ENCODE measurements around the gene FAM222A.

The FAM222A gene

DNA sequence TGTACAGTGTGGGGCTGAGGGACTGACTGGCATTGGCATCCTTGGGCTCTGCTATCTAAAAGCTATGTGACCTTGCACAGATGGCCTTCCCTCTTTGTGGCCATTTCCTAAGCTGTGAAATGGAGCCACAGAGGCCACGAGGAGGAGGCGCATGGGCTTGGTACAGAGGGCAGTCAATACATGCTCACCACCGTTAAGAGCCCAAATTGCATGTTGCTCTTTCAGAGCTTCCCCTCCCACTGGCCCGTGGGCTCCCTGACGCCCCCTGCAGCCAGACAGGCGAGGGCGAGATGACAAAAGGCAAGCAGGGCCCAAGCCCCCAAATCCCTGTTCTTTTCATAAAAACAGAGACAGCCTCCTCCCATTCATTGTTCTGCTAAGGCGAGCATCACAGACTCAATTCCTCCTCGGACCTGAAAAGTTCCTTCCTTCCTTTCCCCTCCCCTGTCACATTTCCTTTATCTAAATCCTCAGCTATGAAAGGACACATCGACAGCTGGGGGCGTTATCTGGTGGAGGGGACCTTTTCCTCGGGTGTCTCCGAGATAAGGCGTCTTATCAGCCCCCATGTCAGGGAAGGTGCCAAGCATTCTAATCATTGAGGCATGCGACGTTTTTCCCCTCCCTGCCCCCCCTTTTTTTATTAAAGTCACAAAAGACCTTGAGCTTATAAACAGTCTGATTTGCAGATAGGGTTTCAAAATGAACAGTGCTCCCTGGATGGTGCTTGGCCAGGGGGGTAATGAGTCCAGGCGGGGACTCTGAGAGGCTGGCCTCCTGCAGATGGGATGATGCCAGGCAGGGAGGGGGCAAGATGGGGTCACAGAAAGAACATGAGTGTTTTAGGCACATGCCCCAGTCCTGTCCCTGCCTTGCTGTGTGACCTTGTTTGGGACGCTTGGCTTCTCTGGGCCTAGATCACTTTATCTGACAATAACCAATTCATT is 26.4 kb downstream of the FAM222A start:
- DNase-seq = no peak

DNA sequence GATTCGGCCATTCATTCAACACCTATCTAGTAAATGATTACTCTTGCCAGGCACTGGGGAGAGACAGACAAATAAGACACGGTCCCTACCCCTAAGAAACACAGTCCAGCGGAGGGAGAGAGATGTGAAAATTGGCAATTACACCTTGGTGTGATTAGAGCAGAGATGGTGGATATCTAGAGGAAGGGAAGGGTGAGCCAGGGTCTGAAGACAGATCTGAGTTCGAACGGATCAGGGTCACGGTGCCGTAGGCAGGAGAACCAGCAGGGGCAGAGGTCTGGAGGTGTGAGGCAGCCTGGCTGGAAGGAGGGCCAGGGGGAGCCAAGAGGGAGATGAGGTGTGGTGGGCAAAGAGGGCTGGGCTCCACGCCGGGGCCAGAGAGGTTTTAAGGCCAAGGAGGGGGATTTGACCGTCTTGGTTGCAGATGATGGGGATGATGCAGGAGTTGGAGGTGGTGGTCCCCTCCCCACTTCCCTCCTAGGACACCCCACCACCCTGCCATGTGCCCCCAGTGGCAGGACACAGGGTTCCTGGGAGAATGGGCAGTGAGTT is 27.1 kb downstream of the FAM222A start:
- DNase-seq = no peak

DNA sequence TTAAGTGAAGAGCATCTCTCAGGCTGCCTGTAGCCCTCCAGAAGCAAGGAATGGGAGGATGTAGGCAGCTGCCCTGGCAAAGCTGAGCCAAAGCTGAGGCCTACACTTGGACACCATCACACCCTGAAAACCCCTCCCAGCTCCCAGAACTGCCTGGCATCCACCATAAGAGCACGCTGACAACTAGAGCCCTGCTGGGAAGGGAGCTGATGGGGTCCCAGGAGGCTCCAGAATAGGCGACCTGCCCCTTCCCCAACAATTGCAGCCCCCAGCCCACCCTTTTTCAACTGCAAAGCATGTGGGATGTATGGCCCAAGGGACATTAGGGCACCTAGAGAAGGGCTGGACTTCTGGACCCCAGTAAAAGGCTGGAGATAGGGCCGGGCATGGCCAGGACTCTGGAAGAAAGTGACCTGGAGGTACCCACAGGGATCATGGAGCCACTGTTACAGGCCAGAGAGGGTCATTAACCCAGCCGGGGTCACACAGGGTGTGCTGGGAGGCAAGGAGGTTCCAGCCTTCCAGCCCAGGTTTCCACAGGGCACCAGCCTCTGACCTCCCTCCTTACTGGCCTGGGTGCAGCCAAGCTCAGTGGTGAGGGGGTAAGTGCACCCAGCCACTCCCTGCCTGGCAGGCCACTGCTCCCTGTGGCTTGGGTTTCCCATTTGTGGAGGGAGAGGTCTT is 27.8 kb downstream of the FAM222A start:
- no peak for DNase-seq

DNA sequence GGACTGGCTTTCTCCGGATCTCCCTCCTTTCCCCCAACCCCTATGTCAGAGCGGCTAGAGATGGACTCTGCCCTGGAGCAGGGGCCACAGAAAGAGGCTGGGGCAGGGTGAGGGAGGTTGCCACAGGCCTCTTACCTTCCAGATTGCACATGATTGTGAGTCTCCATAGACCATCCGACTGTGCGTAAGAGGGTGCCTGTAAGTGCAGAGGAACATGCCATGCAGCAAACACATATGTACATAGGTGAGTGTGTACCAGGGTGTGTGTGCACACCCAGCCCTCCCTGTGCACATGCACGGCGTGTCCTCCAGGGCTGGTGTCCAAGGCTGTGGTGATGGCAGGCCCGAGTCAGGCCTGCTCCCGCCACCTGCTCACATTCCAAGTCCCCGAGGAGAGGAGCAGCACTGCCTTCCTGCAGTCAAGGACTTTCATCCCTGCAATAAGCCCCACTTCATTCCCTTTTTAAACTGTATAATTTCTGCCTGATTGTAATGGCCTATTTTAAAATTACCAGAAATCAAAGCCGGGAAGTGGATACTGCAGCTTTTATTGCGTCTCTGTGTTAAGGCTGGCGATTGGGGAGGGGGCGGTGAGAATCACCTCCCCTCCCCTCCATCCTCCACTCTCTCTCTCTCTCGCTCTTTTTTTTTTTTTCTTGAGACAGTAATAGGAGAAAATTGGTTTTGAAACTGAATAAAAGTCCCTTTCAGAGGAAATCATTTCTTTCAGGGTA is 28.5 kb downstream of the FAM222A start:
- no peak for DNase-seq

DNA sequence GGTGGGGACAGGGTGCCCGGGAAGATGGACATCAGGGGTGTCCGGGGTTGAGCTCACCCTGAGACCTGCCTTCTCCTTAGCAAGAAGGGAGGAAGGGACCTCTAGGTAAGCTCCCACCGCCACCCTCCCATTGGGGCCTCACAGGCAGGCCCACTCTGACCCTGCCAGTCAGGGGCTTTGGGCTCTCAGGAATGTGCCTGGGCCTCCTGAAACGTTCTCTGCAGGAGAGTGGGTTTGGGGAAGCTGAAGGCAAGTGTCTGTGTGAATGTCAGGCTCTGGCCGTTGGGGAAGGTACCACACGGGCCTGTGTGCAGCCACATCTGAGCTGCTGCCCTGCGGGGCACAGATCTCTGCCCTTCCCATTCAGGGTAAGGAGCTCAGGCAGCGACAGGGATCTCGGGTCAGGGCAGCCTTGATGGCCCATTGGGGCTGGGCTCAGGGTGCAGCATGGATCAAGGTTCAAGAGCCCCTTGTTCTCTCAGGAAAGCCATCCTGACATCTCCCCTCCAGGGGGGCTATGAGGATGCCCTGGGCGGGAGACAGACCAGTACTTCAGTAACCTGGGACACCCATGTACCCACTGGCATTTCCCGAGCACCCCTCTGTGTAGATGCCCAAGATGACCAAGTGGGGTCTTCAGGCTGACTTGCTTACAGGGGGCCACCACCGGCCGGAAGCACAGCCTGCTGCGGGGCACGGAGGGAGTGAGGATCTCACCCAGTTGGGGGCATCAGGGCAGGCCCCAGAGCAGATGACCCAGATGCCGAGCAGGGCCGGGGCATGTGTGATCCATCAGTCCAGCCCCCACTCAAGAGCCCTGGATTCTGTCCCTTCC is 29.7 kb downstream of the FAM222A start:
- no peak for DNase-seq

DNA sequence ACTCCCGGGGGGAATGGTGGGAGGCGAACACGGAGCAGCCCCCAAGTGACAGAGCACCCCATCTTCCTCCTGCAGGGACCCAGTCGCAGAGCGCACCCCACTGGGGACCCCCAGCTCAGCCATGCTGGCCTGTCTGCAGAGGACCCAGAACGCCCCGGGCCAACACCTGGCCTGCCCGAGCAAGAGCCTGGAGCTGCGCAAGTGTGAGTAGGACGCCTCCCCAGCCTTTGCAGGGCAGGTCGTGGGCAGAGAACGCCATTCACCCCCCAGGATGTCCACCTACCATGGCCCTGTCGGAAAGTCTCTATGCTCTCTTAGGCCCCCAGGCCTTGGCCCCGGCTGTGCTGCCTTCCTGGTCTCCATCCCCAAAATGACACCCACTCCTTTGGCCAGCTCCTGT is 30.4 kb downstream of the FAM222A start:
- no peak for DNase-seq

DNA sequence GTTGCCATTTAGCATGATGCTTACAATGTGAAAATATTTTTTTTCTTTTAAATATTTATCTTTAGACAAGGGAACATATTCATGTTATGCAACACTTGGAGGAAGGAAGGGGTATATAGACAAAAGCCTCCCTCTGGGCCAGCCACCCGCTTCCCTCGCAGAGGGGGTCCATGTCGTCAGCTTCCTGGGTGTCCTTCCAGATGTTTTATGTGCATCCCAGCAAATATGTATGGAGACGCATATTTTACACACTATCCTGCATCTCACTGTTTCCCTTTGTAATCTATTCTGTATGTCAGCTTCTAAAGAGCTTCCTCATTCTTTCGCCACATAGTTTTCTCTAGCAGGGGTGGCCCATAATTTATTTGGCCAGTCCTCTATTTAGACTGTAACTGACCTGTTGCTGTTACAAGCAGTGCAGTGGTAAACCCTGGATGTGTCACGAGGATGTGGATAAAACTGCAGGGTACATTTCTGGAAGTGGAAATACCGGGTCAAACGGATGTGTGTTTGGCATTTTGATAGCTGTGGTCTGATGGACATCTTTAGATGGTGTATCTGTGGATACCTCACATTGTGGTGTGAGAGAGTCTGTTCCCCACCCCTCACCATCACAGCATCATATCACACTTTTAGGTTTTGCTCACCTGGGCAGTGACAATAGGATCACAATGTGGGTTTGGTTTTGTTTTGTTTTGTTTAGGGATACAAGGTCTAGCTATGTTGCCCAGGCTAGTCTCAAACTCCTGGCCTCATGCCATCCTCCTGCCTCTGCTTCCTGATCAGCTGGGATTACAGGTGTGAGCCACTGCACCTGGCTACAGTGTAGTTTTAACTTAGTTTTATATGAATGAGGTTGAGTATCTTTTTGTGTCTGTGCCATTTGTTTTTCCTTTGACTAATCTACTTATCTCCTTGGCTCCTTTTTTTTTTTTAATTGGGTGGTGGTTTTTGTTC is 31.6 kb downstream of the FAM222A start:
- no peak for DNase-seq

DNA sequence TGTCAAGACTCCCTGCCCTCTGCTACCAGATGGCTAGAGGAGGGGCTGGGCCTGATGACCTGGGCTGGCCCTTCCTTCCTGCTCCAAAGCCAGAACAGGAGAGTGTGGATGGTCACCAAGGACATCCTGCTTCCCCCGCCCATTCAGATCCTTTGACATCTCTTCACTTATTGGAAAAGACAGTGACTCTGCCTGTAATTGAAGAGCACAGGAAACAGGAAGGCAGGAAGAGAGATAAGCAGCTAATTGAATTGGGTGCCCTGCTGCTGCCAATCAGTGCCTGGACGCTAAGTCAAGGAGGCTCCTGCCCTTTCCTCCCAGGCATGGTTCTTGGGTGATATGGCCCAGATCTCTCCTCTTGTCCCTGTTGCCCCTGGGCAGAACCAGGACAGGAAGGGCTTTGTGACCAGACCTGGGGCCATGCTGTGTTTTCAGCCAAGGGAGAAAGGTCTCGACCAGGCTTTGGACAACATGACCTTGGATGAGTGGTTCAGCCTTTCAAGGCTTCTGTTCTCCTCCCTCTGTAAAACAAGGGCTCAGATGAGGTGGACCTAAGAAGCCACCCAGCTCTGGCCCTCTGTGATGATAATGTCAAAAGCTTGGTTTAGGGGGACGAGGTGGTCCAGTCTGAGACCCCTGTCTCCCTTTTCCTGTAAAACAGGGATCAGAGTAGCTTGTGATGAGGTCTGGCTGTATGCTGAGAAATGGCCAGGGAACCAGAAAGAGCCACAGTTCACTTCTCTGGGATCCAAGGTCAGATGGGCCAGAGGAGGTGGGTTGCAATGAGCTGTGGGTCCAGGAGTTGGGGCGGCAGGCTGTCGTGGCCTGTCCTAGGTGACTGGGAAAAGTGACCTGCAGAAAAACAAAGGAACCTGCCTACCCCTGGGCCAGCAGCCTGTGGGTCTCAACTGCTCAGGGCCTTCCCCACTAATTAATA is 38.8 kb downstream of the FAM222A start:
- DNase-seq = no peak

DNA sequence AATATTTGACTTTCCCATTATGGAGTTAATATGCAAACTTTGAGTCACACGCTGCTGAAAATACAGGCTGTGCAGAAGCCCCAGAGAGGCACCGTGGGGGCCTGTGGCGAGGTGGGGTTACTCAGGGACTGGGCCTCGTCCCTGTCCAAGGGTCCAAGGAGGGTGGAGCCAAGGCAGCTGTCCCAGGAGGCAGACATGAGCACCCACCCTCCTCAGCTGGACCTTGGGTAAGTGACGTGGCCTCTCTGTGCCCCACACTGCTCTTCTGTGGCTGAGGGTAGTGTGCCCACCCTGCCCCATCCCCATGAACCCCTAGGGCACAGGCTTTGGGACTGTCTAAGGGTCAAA is 39.4 kb downstream of the FAM222A start:
- no peak for DNase-seq

DNA sequence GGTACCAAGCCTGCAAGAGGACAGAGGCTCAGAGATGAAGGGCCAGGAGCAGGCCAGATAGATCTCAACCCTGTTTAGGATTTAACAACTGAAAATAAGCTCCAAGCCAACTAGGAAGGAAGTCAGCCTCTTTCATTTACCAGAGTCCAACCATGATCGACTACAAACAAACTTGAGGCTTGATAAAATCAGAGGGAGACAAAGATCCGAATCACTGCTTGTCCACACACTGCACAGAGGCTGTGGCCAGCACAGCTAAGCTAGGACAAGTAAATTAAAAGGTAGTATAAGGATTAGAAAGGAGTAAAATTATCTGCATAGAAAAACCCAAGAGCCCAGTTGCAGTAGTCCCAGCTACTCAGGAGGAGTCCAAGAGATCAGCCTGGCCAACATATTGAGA is 40.3 kb downstream of the FAM222A start:
- no peak for DNase-seq

DNA sequence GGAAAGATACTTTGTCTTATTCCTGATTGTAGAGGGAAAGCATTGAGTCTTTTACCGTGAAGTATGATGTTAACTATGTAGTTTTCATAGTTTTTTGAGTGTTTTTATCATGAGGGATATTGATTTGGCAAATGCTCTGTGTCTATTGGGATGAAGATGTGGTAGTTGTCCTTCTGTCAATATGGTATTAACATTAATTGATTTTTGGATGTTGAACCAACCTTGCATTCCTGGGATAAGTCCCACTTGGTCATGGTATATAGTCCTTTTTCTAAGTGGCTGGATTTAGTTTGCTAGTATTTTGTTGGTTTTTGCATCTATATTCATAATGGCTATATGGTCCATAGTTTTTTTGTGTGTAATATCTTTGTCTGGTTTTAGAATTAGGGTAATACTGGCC is 42.8 kb downstream of the FAM222A start:
- DNase-seq = no peak

DNA sequence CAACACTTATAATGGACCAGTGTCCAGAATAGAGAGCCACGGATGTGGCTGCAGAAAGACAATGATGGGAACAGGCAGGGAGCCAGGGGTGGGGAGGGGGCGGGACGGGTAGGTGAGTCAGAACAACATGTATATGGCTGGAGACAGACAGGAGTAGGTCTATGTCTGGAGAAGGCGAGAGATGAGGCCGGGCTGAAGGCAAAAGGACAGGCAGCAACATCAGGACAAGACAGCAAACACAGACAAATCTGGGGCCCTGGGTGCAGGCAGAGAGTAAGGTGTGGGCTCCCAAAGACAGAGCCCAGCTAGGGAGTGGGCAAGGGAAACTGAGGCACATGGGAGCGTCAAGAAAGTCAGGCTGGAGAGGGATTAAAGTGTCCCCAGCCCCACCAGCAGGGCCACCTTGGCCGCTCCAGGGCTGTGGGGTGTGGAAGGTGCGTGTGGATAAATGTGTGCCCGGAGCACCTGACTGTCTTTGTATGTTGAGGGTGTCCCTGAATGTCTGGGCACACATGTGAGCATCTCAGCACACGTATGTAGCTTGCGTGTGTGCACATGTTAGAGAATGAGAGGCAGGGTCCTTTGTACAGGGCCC is 44.1 kb downstream of the FAM222A start:
- no peak for DNase-seq

DNA sequence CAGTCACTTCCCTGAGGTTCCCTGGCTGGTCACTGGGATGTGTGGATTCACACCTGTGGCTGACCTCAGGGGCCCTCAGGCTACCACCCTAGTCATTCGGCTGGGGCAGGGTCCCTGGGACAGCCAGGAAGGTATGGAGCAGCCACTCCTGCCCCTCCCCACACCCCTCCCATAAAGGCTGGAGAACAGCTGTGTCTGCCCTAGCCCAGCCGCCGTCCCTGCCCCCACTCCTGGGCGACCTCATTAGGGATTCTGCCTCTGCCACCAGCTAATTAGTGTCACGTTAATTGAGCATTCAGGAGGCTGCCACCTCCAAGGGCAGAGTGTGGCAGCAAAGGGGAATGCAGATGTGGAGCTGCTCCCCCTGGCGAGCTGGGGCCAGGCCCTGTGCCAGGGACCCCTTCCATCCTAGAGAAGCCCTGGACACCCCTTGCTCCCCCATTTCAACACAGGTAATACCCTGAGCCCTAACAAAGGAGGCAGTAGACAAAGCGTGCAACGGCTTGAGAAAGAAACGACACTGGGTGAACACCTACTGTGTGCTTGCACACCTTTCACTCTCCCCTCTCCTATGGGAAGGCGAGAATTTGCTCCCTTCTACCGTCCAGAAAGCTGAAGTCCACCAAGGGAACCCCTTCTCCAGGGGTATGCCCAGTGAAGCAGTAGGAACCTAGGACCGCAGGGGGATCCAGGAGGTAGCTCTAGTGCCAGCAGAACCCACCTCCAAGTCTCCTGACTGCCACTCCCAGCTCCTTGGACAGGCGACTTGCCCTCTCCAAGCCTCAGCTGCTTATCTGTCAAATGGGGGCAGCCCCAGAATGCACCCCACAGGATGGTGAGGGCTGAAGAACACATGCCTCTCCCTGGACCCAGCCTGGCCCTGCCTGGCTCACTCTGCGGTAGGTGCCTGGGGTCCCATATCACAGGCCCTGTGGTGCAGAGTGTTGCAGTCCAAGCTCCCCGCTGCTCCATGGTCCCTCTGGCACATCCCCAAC is 45.1 kb downstream of the FAM222A start:
- no peak for DNase-seq

DNA sequence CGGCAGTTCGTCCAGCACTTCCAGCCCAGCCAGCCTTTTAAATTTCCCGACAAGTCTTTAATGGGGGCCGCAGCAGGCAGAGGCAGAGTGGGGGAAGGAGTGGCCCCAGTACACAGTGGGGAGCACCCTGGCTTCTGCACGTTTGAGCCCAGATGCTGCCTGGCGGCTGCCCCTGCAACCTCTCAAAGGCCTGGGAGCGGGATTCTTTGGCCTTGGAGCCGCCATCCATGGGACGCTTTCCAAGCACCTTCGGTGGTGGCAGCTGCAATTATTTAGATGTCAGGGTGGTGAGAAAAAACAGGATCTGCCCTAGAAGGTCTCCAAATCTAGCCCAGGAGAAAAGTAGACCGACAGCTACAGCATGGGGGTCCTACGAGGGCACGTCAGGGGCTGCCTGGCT is 46.0 kb downstream of the FAM222A start:
- DNase-seq = no peak

DNA sequence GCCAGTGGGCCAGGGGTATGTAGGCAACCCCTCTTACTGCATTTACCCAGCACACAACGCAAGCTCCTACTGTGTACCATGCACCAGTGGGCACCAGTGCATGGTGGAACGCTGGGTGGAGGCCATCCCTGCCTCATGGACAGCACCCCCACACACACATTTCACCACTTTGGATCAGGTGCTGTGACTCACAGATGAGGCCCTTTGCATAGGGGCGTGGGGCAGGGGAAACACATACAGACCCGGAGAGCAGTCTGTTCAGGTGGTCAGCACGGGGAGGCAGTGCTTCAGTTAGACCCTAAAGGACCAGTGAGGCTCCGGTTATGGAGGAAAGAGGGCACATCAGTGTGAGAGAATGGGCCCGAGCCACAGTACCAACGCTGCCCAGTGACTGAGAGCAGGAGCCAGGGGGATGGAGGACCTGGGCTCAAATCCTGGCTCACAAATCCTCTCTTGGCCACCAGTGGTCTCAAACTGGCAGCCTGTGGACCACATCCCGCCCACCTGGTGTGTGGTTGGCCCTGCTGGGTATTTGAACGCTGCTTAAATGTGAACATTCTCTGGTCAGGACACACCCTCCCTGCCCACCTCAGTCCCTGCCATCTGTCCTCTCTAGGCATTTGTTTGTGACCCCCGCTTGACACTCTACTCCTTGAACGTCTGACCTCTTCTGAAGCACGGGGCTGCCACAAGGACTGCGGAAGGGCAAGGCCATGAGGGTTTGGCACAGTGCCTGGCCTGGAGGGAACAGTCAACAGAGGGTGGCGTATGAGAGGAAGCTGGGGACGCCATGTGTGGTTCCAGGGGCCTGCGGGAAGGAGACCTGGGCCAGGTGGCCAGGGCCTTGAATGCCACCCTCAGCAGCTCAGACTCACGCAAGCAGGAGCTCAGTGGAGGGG is 46.7 kb downstream of the FAM222A start:
- no peak for DNase-seq

DNA sequence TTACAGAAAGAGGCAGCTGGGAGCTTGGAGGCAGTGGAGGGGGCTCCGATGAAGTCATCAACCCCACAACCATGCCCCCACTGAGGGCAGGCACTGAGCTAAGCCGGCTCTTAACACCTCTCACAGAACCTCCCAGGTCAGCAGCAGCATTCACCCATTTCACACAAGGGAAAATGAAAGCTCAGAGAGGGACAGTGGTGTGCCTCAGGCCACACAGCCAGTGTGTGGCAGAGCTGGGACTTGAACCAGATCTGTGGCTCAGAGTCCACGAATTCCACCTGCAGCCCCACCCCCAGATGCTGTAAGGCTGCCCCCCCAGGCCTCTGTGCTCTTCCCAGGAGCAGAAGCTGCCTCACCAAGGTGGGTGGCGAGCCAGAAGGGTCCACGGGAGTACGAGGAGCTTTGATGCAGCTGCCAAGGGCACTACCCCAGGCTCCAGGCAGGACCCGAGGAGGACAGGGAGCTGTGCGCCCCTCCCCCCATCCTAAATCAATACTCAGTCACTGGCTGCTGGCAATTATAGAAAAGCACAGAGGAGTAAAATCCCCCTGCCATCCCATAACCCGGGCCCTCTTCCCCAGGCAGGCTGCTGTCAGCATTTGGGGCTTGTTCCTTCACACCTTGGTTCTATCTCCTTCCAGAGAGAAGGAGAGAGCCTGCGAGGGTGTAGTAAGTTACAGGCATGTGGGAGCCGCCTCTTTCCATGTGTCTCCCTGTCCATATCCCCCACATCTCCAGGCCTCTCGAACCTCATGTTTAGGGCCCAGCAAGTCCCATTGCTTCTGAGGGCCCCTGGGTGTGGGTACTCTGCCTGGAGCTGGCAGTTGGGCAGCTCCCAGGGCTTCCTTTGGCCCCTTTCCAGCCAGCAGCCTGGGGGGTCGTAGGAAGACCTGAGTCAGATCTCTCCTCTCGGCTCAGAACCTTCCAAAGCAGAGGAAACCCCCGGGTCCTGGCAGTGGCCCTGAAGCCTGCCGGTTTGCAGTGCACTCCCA is 47.6 kb downstream of the FAM222A start:
- DNase-seq = no peak

All from AML-193 (cell line).